Urothelium cell line (cell line): ENCODE results near the gene RASAL3.
A peak's percentile ranks its signal among the peaks of the same experiment; 100 is the strongest.
"Not testable (repeated sequence)": the region's sequence is repeated elsewhere in the genome, so short reads cannot be mapped to it uniquely, and the experiment has no call there.

Experiments
- DNase-seq: peaks from one replicate; pipeline ENCODE4 v3.0.0; 2011; ENCODE audit warnings: low spot score, mixed read lengths
- FAIRE-seq: peaks from 2 replicates; lab custom pipeline; 2011; peaks lifted over from hg19 to GRCh38; lab: Jason Lieb, UNC

RASAL3 gene

DNA sequence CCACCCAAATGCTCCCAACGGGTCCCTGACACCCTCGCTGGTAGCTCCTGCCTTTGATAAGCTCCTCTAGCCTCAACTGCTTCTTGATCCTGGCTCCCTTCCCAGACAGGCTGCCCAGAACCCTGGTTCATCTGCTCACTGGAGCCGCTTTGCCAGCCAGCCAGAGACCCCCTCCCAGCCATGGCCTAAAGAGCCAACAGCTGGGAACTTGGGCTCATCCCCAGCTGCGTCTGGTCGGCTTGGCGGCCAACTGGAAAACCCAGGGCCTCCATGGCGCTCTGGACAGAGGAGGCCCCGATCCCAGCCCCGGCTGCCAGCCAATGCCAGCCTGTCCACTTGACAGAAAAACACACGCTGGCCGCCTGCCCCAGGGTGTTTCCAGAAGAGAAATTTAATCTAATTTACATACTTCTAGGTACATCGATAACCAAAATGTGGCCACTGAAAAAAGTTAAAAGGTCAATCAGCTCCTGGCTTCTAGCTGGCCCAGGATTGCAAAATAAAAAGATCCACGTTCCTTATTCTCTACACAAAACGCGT, 42.6 kb downstream of the RASAL3 start:
- no peak for DNase-seq
- no peak for FAIRE-seq

DNA sequence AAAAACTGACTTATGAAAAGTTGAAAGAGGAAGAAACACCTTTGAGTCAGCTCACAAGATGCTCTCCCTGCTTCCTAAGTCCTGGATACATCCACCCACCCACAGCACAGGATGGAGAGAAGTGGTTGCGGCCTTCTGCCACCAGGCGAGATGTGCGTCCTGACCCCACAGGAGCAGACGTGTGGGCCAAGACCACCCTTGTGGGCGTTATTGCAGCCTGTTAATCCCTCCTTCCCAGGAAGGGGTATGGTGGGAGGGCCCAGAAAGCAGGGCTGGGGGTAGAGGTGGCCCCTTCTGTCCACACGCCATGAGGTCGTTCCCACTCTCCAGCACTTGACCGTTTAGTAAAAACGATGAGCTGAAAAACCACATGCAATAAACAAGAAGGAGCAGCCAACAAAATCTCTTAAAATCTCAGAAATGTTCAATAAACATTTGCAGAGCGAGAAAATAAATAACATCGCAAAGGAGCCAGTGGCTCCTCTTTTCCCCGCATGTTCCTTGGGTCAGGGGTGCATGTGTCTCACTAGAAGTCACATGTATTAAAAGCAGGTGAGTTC, 43.1 kb downstream of the RASAL3 start:
- FAIRE-seq = no peak
- no peak for DNase-seq

DNA sequence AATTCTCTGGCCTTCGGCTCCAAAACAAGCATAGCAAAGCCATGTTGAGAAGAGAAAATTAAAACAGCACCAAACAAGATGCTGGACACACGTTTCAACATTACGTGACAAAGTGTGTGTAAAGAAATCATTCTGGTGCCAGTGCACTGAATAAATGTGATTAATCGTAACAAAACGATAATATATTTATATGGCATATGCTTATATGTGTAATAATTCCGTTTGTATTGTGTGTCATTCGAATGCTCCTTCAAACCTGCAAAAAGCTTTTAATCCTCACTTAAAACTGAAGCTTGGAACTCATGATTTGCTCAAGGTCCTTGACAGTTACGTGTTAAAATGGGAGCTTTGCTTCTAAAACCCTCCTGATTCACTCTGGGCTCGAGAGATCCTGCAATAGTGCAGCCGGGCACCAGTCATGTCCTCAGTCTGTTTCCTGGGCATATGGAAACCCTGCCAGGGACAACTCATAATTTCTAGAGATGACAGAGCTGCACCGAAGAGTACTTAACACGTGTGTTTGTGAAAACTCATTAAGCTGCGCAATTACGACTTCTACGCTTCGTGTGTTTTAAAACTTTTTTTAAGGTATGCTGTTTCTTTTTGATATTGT, 44.8 kb downstream of the RASAL3 start:
- no peak for FAIRE-seq
- no peak for DNase-seq

DNA sequence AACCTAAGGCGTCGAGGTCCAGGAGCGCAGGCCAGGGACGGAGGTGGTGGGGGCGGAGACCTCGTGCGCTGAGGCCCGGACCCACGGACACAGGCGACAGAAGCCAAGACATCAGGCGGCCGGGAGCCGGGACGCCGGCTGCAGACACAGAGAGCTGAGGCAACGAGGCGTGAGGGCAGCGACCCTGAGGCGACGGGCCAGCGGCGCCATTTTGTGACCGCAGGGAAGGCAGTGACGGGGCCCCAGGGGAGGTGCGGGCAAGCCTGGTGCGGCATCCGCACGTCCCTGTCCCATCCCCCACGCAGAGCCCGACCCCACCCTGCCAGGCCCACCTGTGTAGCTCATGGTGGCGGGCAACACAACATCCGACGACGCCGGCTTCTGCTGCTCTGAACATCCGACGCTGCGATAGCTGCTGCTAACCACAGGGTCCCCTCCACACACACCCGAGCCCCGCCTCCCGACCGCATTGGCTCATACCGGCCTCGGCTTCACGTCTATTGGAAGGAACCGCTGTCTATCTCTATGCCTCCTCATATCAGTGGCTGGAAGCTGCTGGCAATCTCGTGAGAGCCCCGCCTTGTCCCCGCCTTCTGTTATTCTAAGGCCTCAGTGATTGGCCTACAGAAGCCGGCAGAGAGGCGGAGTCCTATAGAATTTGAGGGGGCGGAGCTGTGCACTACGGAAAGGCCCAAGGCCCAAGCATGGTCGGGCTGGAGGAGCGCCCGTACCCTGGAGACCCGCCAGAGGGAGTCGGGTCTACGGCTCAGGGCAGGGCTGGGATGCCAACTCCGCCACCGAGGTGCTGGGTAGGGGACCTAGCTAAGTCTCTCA, 45.5 kb downstream of the RASAL3 start, which contains the start of gene AKAP8L:
Gene AKAP8L, minus strand, starts transcription at position 410 of the 834 bp plus-strand sequence. Its CDS starts 65 bp downstream, at position 345.
- FAIRE-seq = no peak
- DNase-seq = peak; percentile 97

DNA sequence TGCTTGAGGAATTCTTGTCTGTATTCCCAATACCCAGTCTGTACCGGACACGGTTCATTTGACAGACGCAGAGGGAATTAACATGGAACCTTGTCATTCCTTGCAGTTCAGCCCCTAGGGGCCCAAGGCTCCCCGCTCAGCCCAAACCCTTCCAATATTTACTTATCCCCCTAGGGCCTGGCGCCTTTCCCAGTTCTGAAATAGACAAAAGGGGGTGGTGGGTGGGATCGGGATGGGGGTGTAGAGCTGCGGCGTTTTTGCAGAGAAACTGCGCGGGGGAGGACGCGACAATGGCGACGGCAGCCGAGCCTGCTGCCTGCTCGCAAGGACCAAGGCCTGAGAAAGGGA, 46.1 kb downstream of the RASAL3 start:
- DNase-seq (no peak), FAIRE-seq (no peak)

DNA sequence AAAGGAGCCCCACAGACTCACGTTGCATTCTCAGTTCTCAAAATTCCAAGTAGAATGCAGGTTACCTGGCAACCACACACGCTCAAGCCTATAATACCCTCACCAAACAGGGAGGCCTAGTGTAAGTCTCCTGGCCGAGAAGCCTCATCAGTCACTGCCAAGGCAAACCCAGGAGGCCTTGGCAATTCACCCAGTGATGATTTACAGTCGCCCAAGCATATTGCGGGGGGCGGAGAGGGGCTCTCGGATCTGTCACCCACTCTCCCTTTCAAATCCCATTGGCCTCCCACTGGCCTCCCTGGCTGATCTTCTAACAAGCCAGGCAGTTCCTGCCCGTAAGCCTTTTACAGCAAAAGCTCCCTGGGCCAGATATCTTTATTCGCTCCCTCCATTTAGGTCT, 46.6 kb downstream of the RASAL3 start:
- DNase-seq = no peak
- FAIRE-seq = no peak

DNA sequence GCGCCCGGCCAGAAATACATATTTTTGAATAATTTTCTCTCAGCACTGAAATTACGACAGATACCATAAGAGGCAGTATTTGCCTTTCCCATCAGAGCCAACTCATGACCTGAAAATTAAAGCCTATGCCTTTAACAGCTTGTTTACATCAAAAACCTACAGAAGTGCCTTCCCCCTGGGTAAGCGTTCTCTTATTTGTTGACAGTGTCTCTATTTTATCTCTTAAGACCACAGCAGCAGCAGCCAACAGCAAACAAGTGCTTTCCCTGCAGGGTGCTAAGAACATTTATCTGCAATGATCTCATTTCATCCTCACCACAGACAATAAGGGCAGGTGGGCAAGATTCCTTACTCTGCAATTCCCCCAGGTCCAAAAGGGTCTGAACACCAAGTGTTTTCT, 51.5 kb downstream of the RASAL3 start:
- DNase-seq (no peak), FAIRE-seq (no peak)

DNA sequence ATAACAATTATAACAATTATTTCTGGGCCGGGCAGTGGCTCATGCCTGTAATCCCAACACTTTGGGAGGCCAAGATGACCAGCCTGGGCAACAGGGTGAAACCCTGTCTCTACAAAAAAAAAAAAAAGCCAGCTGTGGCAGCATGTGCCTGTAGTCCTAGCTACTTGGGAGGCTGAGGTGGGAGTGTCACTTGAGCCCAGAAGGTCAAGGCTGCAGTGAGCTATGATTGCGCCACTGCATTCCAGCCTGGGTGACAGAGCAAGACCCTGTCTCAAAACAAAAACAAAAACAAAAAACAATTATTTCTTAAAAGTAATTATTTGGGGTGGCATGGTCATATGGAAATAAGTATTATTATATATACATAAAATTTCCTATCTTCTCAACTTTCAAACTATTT, 53.0 kb downstream of the RASAL3 start:
- FAIRE-seq, DNase-seq: not testable (repeated sequence)

DNA sequence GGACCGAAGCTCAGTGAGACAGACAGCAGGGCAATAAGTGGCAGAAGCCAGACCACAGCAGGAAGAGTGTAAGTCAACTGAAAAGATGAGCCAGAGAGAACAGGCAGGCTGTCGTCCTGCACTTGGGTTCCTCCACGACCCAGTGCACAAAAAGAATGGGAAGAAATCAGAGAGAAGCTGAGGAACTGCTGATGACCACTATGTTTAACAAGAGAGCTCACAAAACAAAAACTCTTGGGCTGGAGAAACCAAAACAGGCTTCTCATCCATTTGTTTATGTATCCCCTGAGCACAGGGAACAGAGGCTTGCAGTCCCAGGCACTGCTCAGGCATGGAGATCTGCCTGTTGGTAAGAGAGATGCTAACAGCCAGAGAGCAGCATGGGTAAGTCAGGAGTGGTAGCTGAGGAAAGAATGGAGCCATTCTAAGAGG, 59.5 kb downstream of the RASAL3 start:
- FAIRE-seq = no peak

DNA sequence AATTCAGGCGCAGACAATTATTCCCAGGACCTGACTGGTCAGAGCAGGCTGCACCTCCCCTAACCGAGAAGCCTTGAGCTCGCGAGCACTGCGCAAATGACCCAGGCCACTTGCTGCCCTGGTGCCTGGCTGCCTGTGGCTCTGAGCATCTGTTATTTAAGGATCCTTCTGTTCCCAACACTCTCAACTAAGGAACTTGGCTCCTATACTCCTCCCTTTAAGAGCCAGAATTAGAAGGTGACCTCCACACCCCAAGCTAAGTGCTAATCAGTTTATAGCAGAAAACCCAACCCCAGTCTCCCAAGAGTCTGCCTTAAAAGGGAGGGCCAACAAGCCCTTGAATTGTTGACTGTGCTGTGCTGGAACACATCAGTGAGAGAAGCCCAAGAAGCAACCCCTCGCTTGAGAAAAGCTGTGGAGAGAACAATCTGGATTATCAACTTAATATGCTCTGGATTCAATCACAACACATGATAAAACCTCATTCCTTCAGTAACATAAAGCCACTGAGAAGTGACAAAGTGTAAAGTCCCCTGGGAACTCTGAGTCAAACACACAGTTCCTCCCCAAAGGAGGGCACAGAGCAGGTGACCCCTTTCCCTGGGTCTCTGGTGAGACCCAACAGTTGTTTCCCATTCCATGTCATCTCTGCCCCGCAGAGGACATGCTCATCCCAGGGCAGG, 60.1 kb downstream of the RASAL3 start:
- DNase-seq = no peak
- no peak for FAIRE-seq

More for the DNA sequence above, 59.5 kb downstream of the RASAL3 start:
- DNase-seq = no peak

DNA sequence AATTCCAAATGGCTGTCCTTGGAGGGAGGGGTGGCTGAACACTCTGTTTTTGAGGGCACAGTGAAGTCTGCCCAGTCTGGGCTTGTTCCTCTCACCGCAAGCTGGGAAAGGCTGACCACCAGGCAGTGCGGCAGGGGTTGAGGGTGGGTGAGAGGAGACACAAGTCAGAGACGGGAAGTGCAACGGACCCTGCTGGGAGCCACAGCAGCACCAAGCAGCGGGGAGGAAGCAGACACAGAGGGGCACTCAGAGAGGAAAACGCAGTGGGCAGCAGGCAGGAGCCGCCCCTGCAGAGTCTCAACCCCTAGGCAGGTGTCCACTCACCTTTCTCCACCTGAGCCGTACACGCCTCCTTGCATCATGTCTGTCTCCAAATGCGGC, 61.2 kb downstream of the RASAL3 start:
- DNase-seq (no peak), FAIRE-seq (no peak)

DNA sequence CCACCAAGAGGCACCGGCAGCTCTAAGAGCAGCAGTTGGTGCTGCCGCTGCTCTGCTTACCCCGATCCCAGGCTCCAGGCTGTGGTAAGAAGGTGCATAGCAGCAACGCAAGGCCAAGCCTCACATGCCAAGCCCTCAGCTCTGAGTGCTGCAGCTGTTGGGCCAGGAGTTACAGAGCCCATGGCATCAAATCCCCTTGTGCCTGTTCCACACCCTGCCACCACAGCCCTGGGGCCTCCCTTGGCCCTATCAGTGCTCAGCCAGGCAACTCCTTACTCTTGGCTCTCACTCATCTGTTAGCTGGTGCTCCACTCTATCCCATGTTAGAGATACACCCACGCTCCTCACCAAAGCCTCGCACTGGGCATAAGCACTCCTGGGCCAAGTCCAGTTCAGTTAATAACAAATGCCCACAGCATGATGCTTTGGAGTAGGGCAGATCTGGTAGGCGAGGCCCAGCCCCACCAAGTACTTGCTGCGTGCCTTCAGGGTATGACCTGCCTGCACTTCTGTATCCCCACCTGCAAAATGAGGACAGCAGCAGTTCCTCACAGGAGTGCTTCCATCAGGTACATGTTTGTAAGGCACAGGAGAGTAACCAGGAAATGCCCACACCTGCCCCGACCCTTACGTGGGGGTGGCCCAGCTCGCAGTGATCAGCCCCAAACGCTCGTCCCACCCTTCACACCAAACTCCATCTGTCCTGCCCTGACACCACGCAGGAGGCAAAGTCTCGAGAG, 61.8 kb downstream of the RASAL3 start:
- DNase-seq (no peak), FAIRE-seq (no peak)
